ENCODE data around the gene SARS1.

DNA sequence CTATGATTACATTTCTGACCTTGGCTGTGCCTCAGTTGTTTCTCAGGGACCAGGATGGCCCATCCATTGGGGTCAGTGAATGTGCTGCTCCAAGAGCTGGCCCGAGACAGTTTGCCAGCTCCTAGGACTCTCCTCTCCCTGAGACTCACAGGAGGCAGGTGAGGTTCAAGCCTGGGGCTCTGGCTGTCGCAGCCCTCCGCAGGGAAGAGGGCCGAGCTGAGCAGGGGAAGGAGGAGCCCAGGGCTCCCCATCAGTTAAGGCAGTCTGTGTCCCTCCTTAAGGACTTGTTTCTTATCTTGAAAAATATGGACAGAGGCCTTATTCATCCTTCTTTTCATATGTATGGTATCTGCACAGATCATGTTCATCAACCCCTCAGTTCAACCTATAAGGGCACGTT, 26.6 kb upstream of the SARS1 start:
- no peak for TF ChIP-seq POLR2A (IDR thresholded peaks at IDR 0.05; ENCODE audit: control extremely low read depth in 1 of 2, low read depth in 2 of 2, low read length in 2 of 2)
- TF ChIP-seq, protein P1, sequence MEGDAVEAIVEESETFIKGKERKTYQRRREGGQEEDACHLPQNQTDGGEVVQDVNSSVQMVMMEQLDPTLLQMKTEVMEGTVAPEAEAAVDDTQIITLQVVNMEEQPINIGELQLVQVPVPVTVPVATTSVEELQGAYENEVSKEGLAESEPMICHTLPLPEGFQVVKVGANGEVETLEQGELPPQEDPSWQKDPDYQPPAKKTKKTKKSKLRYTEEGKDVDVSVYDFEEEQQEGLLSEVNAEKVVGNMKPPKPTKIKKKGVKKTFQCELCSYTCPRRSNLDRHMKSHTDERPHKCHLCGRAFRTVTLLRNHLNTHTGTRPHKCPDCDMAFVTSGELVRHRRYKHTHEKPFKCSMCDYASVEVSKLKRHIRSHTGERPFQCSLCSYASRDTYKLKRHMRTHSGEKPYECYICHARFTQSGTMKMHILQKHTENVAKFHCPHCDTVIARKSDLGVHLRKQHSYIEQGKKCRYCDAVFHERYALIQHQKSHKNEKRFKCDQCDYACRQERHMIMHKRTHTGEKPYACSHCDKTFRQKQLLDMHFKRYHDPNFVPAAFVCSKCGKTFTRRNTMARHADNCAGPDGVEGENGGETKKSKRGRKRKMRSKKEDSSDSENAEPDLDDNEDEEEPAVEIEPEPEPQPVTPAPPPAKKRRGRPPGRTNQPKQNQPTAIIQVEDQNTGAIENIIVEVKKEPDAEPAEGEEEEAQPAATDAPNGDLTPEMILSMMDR (IDR thresholded peaks at IDR 0.05; ENCODE audit: control extremely low read depth in 1 of 3, insufficient read depth in 1 of 3, low read depth in 1 of 3, low read length in 3 of 3) = no peak
- TF ChIP-seq ATF2 (IDR thresholded peaks at IDR 0.05; ENCODE audit: low read length) = no peak
- TF ChIP-seq, protein P2, sequence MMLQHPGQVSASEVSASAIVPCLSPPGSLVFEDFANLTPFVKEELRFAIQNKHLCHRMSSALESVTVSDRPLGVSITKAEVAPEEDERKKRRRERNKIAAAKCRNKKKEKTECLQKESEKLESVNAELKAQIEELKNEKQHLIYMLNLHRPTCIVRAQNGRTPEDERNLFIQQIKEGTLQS (IDR thresholded peaks at IDR 0.05; ENCODE audit: insufficient read depth, low read depth, low read length) = no peak
- no peak for TF ChIP-seq RFX5 (IDR thresholded peaks at IDR 0.05; ENCODE audit: borderline replicate concordance, low read depth, low read length)
